Neural cell (in vitro differentiated cells): ENCODE results near the gene GLMN. TPM values are rescaled to one million over a fixed set of nuclear protein-coding genes. Genes with fewer than 3 reads are reported as not detected.

Experiments
- H2AFZ ChIP-seq: fragments of 200-600, 300-800 bp; sonication (generic), shearing (Covaris generic); 2 replicates; pipeline ENCODE4 v1.6.0; 2014; ENCODE audit warnings: low read depth, mild to moderate bottlenecking, antibody characterized with exemption, low read length, moderate library complexity
- H3F3A ChIP-seq: fragments of 200-600 bp; shearing (Covaris generic); 2 replicates; pipeline ENCODE4 v1.6.1; 2016; ENCODE audit warnings: mild to moderate bottlenecking, moderate library complexity, mixed read lengths, antibody characterized with exemption, low read length; ENCODE audit not compliant: insufficient read depth, poor library complexity, severe bottlenecking
- H3K27ac ChIP-seq: fragments of 200-600, 300-800 bp; sonication (generic), shearing (Covaris generic); 2 replicates; pipeline ENCODE4 v1.5.1; 2014; ENCODE audit warnings: mild to moderate bottlenecking, low read length, moderate library complexity
- H3K27me3 ChIP-seq: fragments of 300-800, 200-600 bp; sonication (generic), shearing (Covaris generic); 2 replicates; pipeline ENCODE4 v1.6.0; 2014; ENCODE audit warnings: mild to moderate bottlenecking, low read depth, low read length, moderate library complexity; ENCODE audit not compliant: insufficient read depth
- H3K36me3 ChIP-seq: fragments of 300-800, 200-600 bp; sonication (generic), shearing (Covaris generic); 2 replicates; pipeline ENCODE4 v1.5.1; 2014; ENCODE audit warnings: mild to moderate bottlenecking, antibody characterized with exemption, low read length, moderate library complexity; ENCODE audit not compliant: insufficient read depth
- H3K4me2 ChIP-seq: fragments of 300-800, 200-600 bp; sonication (generic), shearing (Covaris generic); 2 replicates; pipeline ENCODE4 v1.6.0; 2014; ENCODE audit warnings: mild to moderate bottlenecking, low read length
- H3K4me3 ChIP-seq: fragments of 300-800, 200-600 bp; sonication (generic), shearing (Covaris generic); 2 replicates; pipeline ENCODE4 v1.5.1; 2014; ENCODE audit warnings: mild to moderate bottlenecking, low read length, moderate library complexity
- H3K79me2 ChIP-seq: fragments of 200-600 bp; shearing (Covaris generic); replicated peaks from 2 replicates; pipeline ENCODE4 v1.6.0; 2014; ENCODE audit warnings: mild to moderate bottlenecking, low read length, moderate library complexity; ENCODE audit not compliant: insufficient read depth
- H3K9ac ChIP-seq: fragments of 300-800, 200-600 bp; sonication (generic), shearing (Covaris generic); 2 replicates; pipeline ENCODE4 v1.6.1; 2016; ENCODE audit warnings: mild to moderate bottlenecking, low read length, mixed read lengths
- H3K9me2 ChIP-seq: fragments of 200-600 bp; shearing (Covaris generic); 2 replicates; pipeline ENCODE4 v1.6.1; 2016; ENCODE audit warnings: mild to moderate bottlenecking, low read length, mixed read lengths; ENCODE audit not compliant: insufficient read depth
- H3K9me3 ChIP-seq: fragments of 200-600, 300-800 bp; sonication (generic), shearing (Covaris generic); 2 replicates; pipeline ENCODE4 v1.6.1; 2016; ENCODE audit warnings: mild to moderate bottlenecking, mixed run types, low read length, moderate library complexity, mixed read lengths
- H4K20me1 ChIP-seq: fragments of 200-600 bp; shearing (Covaris generic); 2 replicates; pipeline ENCODE4 v1.6.1; 2016; ENCODE audit warnings: mild to moderate bottlenecking, mixed run types; ENCODE audit not compliant: insufficient read depth
- EP300 ChIP-seq: fragments of 450-650 bp; conservative IDR thresholded peaks from 2 replicates; pipeline ENCODE4 v1.6.1; 2014; ENCODE audit warnings: antibody characterized with exemption, mild to moderate bottlenecking, moderate library complexity; ENCODE audit not compliant: poor library complexity, severe bottlenecking
- EZH2 ChIP-seq: fragments of 200-600, 300-800 bp; shearing (Covaris generic), sonication (generic); IDR thresholded peaks from 2 replicates; pipeline ENCODE4 v1.6.1; 2014; ENCODE audit warnings: antibody characterized with exemption, low read length, borderline replicate concordance, mild to moderate bottlenecking; ENCODE audit not compliant: insufficient read depth, poor library complexity, severe bottlenecking
- MXI1 ChIP-seq: fragments of 450-650 bp; conservative IDR thresholded peaks from 2 replicates; pipeline ENCODE4 v1.6.1; 2014; ENCODE audit warnings: antibody characterized with exemption, mild to moderate bottlenecking; ENCODE audit not compliant: poor library complexity, severe bottlenecking
- POLR2AphosphoS5 ChIP-seq: IDR thresholded peaks from 2 replicates; pipeline ENCODE4 v1.6.1; 2012
- RAD21 ChIP-seq: fragments of 450-650 bp; conservative IDR thresholded peaks from 2 replicates; pipeline ENCODE4 v1.6.1; 2014; ENCODE audit warnings: antibody characterized with exemption, mild to moderate bottlenecking, moderate library complexity
- SMC3 ChIP-seq: fragments of 450-650 bp; conservative IDR thresholded peaks from 2 replicates; pipeline ENCODE4 v1.6.1; 2014; ENCODE audit warnings: antibody characterized with exemption, mild to moderate bottlenecking, moderate library complexity; ENCODE audit not compliant: poor library complexity
- TAF1 ChIP-seq: IDR thresholded peaks from 2 replicates; pipeline ENCODE4 v1.6.1; 2012; ENCODE audit warnings: low read depth
- polyA plus RNA-seq: library from polyadenylated mRNA; depleted of rRNA; stranded (reverse); fragments of >200 nt; gene quantifications from 2 replicates; pipeline ENCODE4 v1.2.3, GENCODE V29; 2014
- TF ChIP-seq, protein P1 (sequence below): fragments of 450-650 bp; IDR thresholded peaks from 2 replicates; pipeline ENCODE4 v1.5.1; 2014; ENCODE audit warnings: antibody characterized with exemption, mild to moderate bottlenecking, moderate library complexity; ENCODE audit not compliant: poor library complexity, severe bottlenecking
- TF ChIP-seq, protein P2 (sequence below): IDR thresholded peaks from 2 replicates; pipeline ENCODE4 v1.6.1; 2012; ENCODE audit warnings: borderline replicate concordance

Gene GLMN
- polyA plus RNA-seq, 1 donor from 2014 or later = 40.2 TPM

DNA sequence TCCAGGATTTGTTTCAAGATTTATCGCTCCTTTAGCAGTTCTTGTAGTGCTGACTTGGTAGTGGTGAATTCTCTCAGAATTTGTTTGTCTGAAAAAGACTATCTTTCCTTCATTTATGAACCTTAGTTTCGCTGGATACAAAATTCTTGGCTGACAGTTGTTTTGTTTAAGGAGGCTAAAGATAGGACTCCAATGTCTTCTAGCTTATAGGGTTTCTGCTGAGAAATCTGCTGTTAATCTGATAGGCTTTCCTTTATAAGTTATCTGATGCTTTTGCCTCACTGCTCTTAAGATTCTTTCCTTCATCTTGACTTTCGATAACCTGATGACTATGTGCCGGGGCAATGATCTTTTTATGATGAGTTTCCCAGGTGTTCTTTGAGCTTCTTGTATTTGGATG is 29.0 kb upstream of the GLMN start:
- TF ChIP-seq, protein P1, sequence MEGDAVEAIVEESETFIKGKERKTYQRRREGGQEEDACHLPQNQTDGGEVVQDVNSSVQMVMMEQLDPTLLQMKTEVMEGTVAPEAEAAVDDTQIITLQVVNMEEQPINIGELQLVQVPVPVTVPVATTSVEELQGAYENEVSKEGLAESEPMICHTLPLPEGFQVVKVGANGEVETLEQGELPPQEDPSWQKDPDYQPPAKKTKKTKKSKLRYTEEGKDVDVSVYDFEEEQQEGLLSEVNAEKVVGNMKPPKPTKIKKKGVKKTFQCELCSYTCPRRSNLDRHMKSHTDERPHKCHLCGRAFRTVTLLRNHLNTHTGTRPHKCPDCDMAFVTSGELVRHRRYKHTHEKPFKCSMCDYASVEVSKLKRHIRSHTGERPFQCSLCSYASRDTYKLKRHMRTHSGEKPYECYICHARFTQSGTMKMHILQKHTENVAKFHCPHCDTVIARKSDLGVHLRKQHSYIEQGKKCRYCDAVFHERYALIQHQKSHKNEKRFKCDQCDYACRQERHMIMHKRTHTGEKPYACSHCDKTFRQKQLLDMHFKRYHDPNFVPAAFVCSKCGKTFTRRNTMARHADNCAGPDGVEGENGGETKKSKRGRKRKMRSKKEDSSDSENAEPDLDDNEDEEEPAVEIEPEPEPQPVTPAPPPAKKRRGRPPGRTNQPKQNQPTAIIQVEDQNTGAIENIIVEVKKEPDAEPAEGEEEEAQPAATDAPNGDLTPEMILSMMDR = no peak
- no peak for TF ChIP-seq EZH2
- TF ChIP-seq TAF1 = no peak
- no peak for TF ChIP-seq RAD21
- no peak for TF ChIP-seq POLR2AphosphoS5
- no peak for TF ChIP-seq MXI1
- TF ChIP-seq SMC3 = no peak
- TF ChIP-seq, protein P2, sequence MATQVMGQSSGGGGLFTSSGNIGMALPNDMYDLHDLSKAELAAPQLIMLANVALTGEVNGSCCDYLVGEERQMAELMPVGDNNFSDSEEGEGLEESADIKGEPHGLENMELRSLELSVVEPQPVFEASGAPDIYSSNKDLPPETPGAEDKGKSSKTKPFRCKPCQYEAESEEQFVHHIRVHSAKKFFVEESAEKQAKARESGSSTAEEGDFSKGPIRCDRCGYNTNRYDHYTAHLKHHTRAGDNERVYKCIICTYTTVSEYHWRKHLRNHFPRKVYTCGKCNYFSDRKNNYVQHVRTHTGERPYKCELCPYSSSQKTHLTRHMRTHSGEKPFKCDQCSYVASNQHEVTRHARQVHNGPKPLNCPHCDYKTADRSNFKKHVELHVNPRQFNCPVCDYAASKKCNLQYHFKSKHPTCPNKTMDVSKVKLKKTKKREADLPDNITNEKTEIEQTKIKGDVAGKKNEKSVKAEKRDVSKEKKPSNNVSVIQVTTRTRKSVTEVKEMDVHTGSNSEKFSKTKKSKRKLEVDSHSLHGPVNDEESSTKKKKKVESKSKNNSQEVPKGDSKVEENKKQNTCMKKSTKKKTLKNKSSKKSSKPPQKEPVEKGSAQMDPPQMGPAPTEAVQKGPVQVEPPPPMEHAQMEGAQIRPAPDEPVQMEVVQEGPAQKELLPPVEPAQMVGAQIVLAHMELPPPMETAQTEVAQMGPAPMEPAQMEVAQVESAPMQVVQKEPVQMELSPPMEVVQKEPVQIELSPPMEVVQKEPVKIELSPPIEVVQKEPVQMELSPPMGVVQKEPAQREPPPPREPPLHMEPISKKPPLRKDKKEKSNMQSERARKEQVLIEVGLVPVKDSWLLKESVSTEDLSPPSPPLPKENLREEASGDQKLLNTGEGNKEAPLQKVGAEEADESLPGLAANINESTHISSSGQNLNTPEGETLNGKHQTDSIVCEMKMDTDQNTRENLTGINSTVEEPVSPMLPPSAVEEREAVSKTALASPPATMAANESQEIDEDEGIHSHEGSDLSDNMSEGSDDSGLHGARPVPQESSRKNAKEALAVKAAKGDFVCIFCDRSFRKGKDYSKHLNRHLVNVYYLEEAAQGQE = no peak
- TF ChIP-seq EP300 = no peak
- H4K20me1 ChIP-seq = no peaks in the 10 kb centered on the region
- peaks cover 4% of the 10 kb centered on the region for H3K9me3 ChIP-seq
- H3K4me2 ChIP-seq = no peak overlapping the region
- no peak overlapping the region for H3K9ac ChIP-seq
- no peak overlapping the region for H2AFZ ChIP-seq
- H3K4me3 ChIP-seq = no peak overlapping the region
- peaks cover 15% of the 10 kb centered on the region for H3K36me3 ChIP-seq
- no peaks in the 10 kb centered on the region for H3F3A ChIP-seq
- no peak overlapping the region for H3K27ac ChIP-seq
- no peaks in the 10 kb centered on the region for H3K27me3 ChIP-seq
- H3K9me2 ChIP-seq = no peaks in the 10 kb centered on the region
- H3K79me2 ChIP-seq = no peaks in the 10 kb centered on the region

DNA sequence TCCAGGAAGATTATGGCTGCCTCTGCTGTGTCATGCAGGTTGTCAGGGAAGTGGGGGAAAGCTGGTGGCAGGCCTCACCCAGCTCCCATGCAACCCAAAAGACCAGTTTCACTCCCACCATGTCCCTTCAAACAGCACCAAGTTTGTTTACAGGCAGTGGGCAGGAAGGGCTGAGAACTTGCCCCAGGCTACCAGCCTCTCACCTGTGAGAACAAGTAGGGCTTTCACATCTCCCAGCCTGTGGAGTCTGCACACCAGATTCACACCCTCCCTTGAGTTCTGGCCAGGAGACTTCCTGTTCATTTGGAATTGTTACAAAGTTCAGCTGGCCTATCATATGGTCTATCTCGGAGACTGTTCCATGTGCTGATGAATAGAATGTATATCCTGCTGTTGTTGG is 27.9 kb upstream of the GLMN start:
- no peaks in the 10 kb centered on the region for H3K27me3 ChIP-seq
- no peaks in the 10 kb centered on the region for H4K20me1 ChIP-seq
- H3K9me2 ChIP-seq = no peaks in the 10 kb centered on the region
- H2AFZ ChIP-seq = no peak overlapping the region
- no peak overlapping the region for H3K4me3 ChIP-seq
- H3F3A ChIP-seq = no peaks in the 10 kb centered on the region
- no peak overlapping the region for H3K4me2 ChIP-seq
- H3K9me3 ChIP-seq = peaks cover 4% of the 10 kb centered on the region
- H3K79me2 ChIP-seq = no peaks in the 10 kb centered on the region
- H3K27ac ChIP-seq = no peak overlapping the region
- TF ChIP-seq TAF1 (no peak), MXI1 (no peak), SMC3 (no peak), EZH2 (no peak), POLR2AphosphoS5 (no peak)
- TF ChIP-seq, protein P1 = no peak
- TF ChIP-seq, protein P2 = no peak
- peaks cover 15% of the 10 kb centered on the region for H3K36me3 ChIP-seq
- no peak overlapping the region for H3K9ac ChIP-seq
